Measurements from ENCODE around the gene PRAMEF26.
"Not testable (repeated sequence)": the region's sequence is repeated elsewhere in the genome, so short reads cannot be mapped to it uniquely, and the experiment has no call there.

Gene PRAMEF26

GRCh38 chr1:13155909-13156308 is at the start of gene PRAMEF26:
Gene PRAMEF26 (minus strand): TSS chr1:13156009. CDS start chr1:13153095, 2,914 bp downstream.
- DNase-seq = not testable (repeated sequence)

GRCh38 chr1:13201309-13201708 is 45.5 kb upstream of the PRAMEF26 start, which contains the start of gene PRAMEF13:
Gene PRAMEF13 (minus strand): TSS chr1:13201409. CDS start chr1:13199589, 1,820 bp downstream.
- not testable (repeated sequence) for DNase-seq

GRCh38 chr1:13171548-13171947 is 15.7 kb upstream of the PRAMEF26 start, which contains the start of gene PRAMEF9:
Gene PRAMEF9 (plus strand): TSS chr1:13171848. CDS start chr1:13175281, 3,433 bp downstream.
- DNase-seq = not testable (repeated sequence)

- DNase-seq = not testable (repeated sequence)
Measured at GRCh38 chr1:13165531-13165930, 9.7 kb upstream of the PRAMEF26 start, which contains the start of gene HNRNPCL4. Gene HNRNPCL4 (minus strand): TSS chr1:13165631. CDS start chr1:13165467, 164 bp downstream.

GRCh38 chr1:13116754-13117153 is 39.1 kb downstream of the PRAMEF26 start, which contains the start of gene HNRNPCL2:
Gene HNRNPCL2 (minus strand): TSS chr1:13116854. CDS start chr1:13116400, 454 bp downstream.
- not testable (repeated sequence) for DNase-seq

Data from retina (tissue), 1 donor.